ENCODE measurements around the gene GMEB1. TPM values are rescaled to one million over a fixed set of nuclear protein-coding genes. Genes with fewer than 3 reads are reported as not detected.

Gene GMEB1
- total and polyA plus RNA-seq, 2 experiments from 2014 or later: 13.3 to 20.2 TPM

DNA sequence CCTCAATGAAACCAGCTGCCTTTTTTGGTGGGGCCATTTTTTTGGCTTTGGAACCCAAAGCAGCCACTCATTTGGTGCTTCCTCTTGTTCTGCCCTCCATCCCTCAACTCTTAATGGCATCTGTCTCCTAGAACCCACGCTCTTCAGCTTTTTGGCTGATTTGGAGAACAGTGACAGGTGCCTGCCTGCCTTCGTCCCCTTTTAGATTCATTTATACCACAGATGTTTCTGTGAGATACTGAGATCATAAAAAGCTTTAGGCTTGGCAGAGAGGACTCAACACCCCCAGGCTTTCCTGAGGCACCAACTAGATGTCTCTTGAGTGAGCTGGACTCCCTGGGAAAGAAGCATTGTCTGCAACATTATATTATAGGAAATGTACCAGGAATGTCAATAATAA is 47.8 kb downstream of the GMEB1 start (continued):
- TF ChIP-seq, protein P1, sequence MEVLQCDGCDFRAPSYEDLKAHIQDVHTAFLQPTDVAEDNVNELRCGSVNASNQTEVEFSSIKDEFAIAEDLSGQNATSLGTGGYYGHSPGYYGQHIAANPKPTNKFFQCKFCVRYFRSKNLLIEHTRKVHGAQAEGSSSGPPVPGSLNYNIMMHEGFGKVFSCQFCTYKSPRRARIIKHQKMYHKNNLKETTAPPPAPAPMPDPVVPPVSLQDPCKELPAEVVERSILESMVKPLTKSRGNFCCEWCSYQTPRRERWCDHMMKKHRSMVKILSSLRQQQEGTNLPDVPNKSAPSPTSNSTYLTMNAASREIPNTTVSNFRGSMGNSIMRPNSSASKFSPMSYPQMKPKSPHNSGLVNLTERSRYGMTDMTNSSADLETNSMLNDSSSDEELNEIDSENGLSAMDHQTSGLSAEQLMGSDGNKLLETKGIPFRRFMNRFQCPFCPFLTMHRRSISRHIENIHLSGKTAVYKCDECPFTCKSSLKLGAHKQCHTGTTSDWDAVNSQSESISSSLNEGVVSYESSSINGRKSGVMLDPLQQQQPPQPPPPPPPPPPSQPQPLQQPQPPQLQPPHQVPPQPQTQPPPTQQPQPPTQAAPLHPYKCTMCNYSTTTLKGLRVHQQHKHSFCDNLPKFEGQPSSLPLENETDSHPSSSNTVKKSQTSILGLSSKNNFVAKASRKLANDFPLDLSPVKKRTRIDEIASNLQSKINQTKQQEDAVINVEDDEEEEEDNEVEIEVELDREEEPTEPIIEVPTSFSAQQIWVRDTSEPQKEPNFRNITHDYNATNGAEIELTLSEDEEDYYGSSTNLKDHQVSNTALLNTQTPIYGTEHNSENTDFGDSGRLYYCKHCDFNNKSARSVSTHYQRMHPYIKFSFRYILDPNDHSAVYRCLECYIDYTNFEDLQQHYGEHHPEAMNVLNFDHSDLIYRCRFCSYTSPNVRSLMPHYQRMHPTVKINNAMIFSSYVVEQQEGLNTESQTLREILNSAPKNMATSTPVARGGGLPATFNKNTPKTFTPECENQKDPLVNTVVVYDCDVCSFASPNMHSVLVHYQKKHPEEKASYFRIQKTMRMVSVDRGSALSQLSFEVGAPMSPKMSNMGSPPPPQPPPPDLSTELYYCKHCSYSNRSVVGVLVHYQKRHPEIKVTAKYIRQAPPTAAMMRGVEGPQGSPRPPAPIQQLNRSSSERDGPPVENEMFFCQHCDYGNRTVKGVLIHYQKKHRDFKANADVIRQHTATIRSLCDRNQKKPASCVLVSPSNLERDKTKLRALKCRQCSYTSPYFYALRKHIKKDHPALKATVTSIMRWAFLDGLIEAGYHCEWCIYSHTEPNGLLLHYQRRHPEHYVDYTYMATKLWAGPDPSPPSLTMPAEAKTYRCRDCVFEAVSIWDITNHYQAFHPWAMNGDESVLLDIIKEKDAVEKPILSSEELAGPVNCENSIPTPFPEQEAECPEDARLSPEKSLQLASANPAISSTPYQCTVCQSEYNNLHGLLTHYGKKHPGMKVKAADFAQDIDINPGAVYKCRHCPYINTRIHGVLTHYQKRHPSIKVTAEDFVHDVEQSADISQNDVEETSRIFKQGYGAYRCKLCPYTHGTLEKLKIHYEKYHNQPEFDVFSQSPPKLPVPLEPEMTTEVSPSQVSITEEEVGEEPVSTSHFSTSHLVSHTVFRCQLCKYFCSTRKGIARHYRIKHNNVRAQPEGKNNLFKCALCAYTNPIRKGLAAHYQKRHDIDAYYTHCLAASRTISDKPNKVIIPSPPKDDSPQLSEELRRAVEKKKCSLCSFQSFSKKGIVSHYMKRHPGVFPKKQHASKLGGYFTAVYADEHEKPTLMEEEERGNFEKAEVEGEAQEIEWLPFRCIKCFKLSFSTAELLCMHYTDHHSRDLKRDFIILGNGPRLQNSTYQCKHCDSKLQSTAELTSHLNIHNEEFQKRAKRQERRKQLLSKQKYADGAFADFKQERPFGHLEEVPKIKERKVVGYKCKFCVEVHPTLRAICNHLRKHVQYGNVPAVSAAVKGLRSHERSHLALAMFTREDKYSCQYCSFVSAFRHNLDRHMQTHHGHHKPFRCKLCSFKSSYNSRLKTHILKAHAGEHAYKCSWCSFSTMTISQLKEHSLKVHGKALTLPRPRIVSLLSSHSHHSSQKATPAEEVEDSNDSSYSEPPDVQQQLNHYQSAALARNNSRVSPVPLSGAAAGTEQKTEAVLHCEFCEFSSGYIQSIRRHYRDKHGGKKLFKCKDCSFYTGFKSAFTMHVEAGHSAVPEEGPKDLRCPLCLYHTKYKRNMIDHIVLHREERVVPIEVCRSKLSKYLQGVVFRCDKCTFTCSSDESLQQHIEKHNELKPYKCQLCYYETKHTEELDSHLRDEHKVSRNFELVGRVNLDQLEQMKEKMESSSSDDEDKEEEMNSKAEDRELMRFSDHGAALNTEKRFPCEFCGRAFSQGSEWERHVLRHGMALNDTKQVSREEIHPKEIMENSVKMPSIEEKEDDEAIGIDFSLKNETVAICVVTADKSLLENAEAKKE (CRISPR knock-in tag; IDR thresholded peaks at IDR 0.05): no peak
- TF ChIP-seq STAT1 (IDR thresholded peaks at IDR 0.05; ENCODE audit: unreplicated experiment): no peak

DNA sequence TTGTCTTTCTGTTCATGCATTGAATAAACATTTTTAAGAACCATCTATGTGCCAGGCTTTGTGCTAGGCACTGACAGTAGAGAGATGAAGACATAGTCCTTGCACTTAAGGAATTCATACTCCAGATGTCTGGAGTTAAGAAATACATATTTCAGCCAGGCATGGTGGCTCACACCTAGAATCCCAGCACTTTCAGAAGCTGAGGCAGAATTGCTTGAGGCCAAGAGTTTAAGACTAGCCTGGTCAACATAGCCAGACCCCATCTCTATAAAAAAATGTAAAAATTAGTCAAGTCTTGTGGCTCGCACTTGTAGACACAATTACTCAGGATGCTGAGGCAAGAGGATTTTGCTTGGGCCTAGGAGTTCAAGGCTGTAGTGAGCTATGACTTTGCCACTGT is 49.6 kb downstream of the GMEB1 start:
- Mint-ChIP-seq H3K4me3 (no peak overlapping the region), H3K27ac (no peak overlapping the region), H3K36me3 (ENCODE audit: low read depth) (peaks cover 20% of the 10 kb centered on the region), H3K27me3 (ENCODE audit: insufficient read depth, low read depth, poor library complexity) (no peaks in the 10 kb centered on the region), H3K4me1 (peaks cover 7% of the 10 kb centered on the region; the same call in 1 of the 3 replicates), H3K9me3 (peaks cover 4% of the 10 kb centered on the region; the same call in 1 of the 3 replicates)
- Histone ChIP-seq H3K4me3 (no peak overlapping the region), H3K27ac (ENCODE audit: low read depth) (no peak overlapping the region), H3K4me2 (no peak overlapping the region), H3K27me3 (ENCODE audit: insufficient read depth) (no peaks in the 10 kb centered on the region), H4K20me1 (replicated peaks; ENCODE audit: insufficient read depth) (no peaks in the 10 kb centered on the region), H3K79me2 (replicated peaks; ENCODE audit: insufficient read depth) (no peaks in the 10 kb centered on the region), H2AFZ (no peak overlapping the region), H3F3A (replicated peaks; ENCODE audit: low read depth) (peaks cover 17% of the 10 kb centered on the region; the same call in 1 of the 2 replicates), H3K9me2 (ENCODE audit: insufficient read depth) (no peaks in the 10 kb centered on the region), H3K4me1 (ENCODE audit: insufficient read depth) (0 out of 2 replicates have a peak, but pooled peaks cover 5% of the 10 kb centered on the region), H3K36me3 (ENCODE audit: insufficient read depth) (peaks cover 4% of the 10 kb centered on the region)
- ATAC-seq: no peak
- DNase-seq (ENCODE audit: low spot score): no peak
- TF ChIP-seq POLR2AphosphoS5 (IDR thresholded peaks at IDR 0.05; ENCODE audit: low read depth): no peak
- TF ChIP-seq ZNF114 (CRISPR knock-in tag; IDR thresholded peaks at IDR 0.05): no peak
- TF ChIP-seq, protein P1 (CRISPR knock-in tag; IDR thresholded peaks at IDR 0.05): no peak
- no peak for TF ChIP-seq NANOG (IDR thresholded peaks at IDR 0.05; ENCODE audit: borderline replicate concordance)
- no peak for TF ChIP-seq EZH2 (IDR thresholded peaks at IDR 0.05; ENCODE audit: low read depth, unreplicated experiment)
- TF ChIP-seq JUNB (IDR thresholded peaks at IDR 0.05; ENCODE audit: unreplicated experiment): no peak
- TF ChIP-seq EZH2phosphoT487 (IDR thresholded peaks at IDR 0.05; ENCODE audit: unreplicated experiment): no peak
- TF ChIP-seq CREB1 (CRISPR knock-in tag; IDR thresholded peaks at IDR 0.05; ENCODE audit: low read depth): no peak
- TF ChIP-seq ZNF331 (CRISPR knock-in tag; IDR thresholded peaks at IDR 0.05; ENCODE audit: low read depth): no peak

Measured in GM23338 (cell line).